Measurements from ENCODE around the gene TMEM131. TPM values are rescaled to one million over a fixed set of nuclear protein-coding genes. Genes with fewer than 3 reads are reported as not detected.

The TMEM131 gene
- total and polyA plus RNA-seq, 2 experiments from 2014 or later, result 9.2 to 22.7 TPM

GRCh38 chr2:97706708-97707345 lies 288.9 kb downstream of the TMEM131 start (continued):
- TF ChIP-seq ZNF462 (CRISPR knock-in tag; IDR thresholded peaks at IDR 0.05) (no peak), CTCF (conservative IDR thresholded peaks at IDR 0.05; ENCODE audit: low read depth in 2 of 2) (no peak), REST (IDR thresholded peaks at IDR 0.05; ENCODE audit: unreplicated experiment) (no peak), ZNF331 (CRISPR knock-in tag; IDR thresholded peaks at IDR 0.05; ENCODE audit: low read depth) (no peak), EZH2 (IDR thresholded peaks at IDR 0.05; ENCODE audit: low read depth, unreplicated experiment) (no peak)

Small RNA genes within 50 kb of the gene (small RNA-seq; reads per million reads assigned to genes)
- gene HMGN1P36 (ENCODE audit: low replicate concordance) (not detected), gene RNU7-96P (ENCODE audit: low replicate concordance) (not detected)

Other genes with a start within 250 kb of the TMEM131 start
- not detected in 2 replicates for gene VWA3B, start 91.2 kb upstream of the TMEM131 start, total RNA-seq (2014; rRNA removed; shearing (Covaris generic))
- not detected in 2 replicates for gene VWA3B, start 91.2 kb upstream of the TMEM131 start, polyA plus RNA-seq (2016; fragmentation: Nextera tagmentation; extraction: Ambion mirVana)